Cardiac septum (tissue), 1 donor: Measurements from ENCODE around the gene MGMT. TPM values are rescaled to one million over a fixed set of nuclear protein-coding genes. Genes with fewer than 3 reads are reported as not detected.
A peak's percentile ranks its signal among the peaks of the same experiment; 100 is the strongest.

Experiments used
- DNase-seq: peaks from one replicate; pipeline ENCODE4 v3.0.0-alpha.2; 2020; ENCODE audit warnings: low spot score
- intact Hi-C: fragments of 100-400 bp; cut with DNase I; formaldehyde crosslinking; loops from one replicate; pipeline ENCODE4 v1.14.0; 2022
- total RNA-seq: library from RNA; stranded (reverse); fragmentation: NEBNext Ultra II Directional; extraction: Animal tissue kit (Norgen Biotek cat#: 25700); gene quantifications from one replicate; pipeline ENCODE4 v1.2.1, GENCODE V29; 2021
- donor health status: DM: no; HTN: no; CAD: no.

MGMT gene
- total RNA-seq, 1 donor from 2014 or later: 11.4 TPM

- intact Hi-C loops: no loop called here
- DNase-seq: peak; percentile 51
Measured at GRCh38 chr10:129785536-129785981, 318.5 kb downstream of the MGMT start.

GRCh38 chr10:129786216-129786615 lies 319.2 kb downstream of the MGMT start:
- DNase-seq: peak; percentile 26
- intact Hi-C loops: no loop called here

- no peak for DNase-seq
- intact Hi-C loops: no loop called here
Measured at GRCh38 chr10:129787557-129787956, 320.5 kb downstream of the MGMT start.

GRCh38 chr10:129788215-129788614 lies 321.2 kb downstream of the MGMT start:
- intact Hi-C loops: no loop called here
- peak; percentile 67 for DNase-seq

- DNase-seq: peak; percentile 69
Measured at GRCh38 chr10:129790715-129791446, 323.8 kb downstream of the MGMT start.

GRCh38 chr10:129792141-129792540 lies 325.1 kb downstream of the MGMT start:
- peak; percentile 14 for DNase-seq
- intact Hi-C loops: no loop called here

More at GRCh38 chr10:129790715-129791446, 323.8 kb downstream of the MGMT start:
- intact Hi-C loops: no loop called here

- peak; percentile 36 for DNase-seq
- intact Hi-C loops: no loop called here
Measured at GRCh38 chr10:129792864-129793263, 325.8 kb downstream of the MGMT start.

GRCh38 chr10:129793479-129793878 lies 326.4 kb downstream of the MGMT start:
- intact Hi-C loops: no loop called here
- peak; percentile 35 for DNase-seq

- peak; percentile 54 for DNase-seq
- intact Hi-C loops: no loop called here
Measured at GRCh38 chr10:129793996-129794395, 327.0 kb downstream of the MGMT start.

GRCh38 chr10:129796710-129797420 lies 329.8 kb downstream of the MGMT start:
- DNase-seq: no peak
- intact Hi-C loops: no loop called here

- no peak for DNase-seq
- intact Hi-C loops: no loop called here
Measured at GRCh38 chr10:129799942-129800341, 332.9 kb downstream of the MGMT start.

GRCh38 chr10:129800796-129801340 lies 333.8 kb downstream of the MGMT start:
- intact Hi-C loops: no loop called here
- no peak for DNase-seq

GRCh38 chr10:129807211-129807610 lies 340.2 kb downstream of the MGMT start:
- intact Hi-C loops: no loop called here
- no peak for DNase-seq

GRCh38 chr10:129808092-129808983 lies 341.3 kb downstream of the MGMT start:
- intact Hi-C loops: no loop called here
- no peak for DNase-seq

GRCh38 chr10:129809431-129809830 lies 342.4 kb downstream of the MGMT start:
- intact Hi-C loops: no loop called here
- DNase-seq: no peak

GRCh38 chr10:129809841-129810240 lies 342.8 kb downstream of the MGMT start:
- no peak for DNase-seq
- intact Hi-C loops: no loop called here

GRCh38 chr10:129811208-129811607 lies 344.2 kb downstream of the MGMT start:
- peak; percentile 44 for DNase-seq
- intact Hi-C loops: no loop called here

- intact Hi-C loops: no loop called here
- DNase-seq: no peak
Measured at GRCh38 chr10:129812398-129812797, 345.4 kb downstream of the MGMT start.

- intact Hi-C loops: no loop called here
- DNase-seq: no peak
Measured at GRCh38 chr10:129814681-129815646, 347.9 kb downstream of the MGMT start.
